Cardiac fibroblast (primary cell): Measurements from ENCODE around the gene CALM1.

Source experiments
- DNase-seq, 2 donors: peaks; one replicate each; pipeline versions ENCODE4 v3.0.0 to v3.0.0-alpha.2; 2010; ENCODE audit warnings: low read depth in 2 of 2
- H3K4me3 ChIP-seq, 2 donors: replicated peaks in 1 of 2; 1 replicate in 1 of 2; 2 replicates in 1 of 2; pipeline ENCODE4 v1.5.1; 2011; ENCODE audit warnings: low read depth in 2 of 2, low read length in 2 of 2, mild to moderate bottlenecking in 2 of 2, moderate library complexity in 1 of 2
- TF ChIP-seq, protein P1 (sequence below): IDR thresholded peaks from one replicate; pipeline ENCODE4 v1.5.1; 2011; ENCODE audit warnings: low read depth, mild to moderate bottlenecking, low read length, inconsistent platforms

CALM1 gene

DNA sequence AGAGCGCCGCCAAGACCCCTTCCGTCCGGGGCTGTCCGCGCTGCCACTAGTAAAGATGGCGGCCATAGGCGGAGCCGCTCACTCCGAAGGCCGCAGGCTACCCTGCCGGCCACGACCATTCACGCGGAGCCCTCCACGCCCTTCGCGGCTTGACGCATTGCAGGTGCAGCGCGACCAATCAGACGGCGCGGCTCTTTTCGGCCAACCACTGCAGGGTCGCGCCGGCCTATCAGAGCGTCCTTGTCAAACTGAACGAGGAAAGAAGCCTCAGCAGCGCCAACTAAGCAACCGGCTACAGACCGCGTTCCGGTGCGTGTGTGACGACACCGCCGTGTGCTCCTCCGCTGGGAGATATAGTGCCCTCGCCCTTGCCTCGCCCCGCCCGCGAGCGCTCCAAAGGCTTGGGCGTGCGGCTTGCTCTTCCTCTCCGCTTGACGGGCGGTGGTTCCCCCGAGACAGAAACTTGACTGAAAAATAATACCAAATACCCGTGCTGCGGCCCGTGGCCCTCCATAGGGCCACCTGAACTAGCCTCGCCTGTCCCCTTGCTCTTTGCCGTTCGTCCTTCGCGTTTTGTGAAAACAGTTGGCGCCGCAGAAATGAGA lies 13.6 kb upstream of the CALM1 start:
- DNase-seq: peak; percentile 100
- peak overlapping the region; percentile 56 to 62 for H3K4me3 ChIP-seq
- TF ChIP-seq, protein P1, sequence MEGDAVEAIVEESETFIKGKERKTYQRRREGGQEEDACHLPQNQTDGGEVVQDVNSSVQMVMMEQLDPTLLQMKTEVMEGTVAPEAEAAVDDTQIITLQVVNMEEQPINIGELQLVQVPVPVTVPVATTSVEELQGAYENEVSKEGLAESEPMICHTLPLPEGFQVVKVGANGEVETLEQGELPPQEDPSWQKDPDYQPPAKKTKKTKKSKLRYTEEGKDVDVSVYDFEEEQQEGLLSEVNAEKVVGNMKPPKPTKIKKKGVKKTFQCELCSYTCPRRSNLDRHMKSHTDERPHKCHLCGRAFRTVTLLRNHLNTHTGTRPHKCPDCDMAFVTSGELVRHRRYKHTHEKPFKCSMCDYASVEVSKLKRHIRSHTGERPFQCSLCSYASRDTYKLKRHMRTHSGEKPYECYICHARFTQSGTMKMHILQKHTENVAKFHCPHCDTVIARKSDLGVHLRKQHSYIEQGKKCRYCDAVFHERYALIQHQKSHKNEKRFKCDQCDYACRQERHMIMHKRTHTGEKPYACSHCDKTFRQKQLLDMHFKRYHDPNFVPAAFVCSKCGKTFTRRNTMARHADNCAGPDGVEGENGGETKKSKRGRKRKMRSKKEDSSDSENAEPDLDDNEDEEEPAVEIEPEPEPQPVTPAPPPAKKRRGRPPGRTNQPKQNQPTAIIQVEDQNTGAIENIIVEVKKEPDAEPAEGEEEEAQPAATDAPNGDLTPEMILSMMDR: no peak

DNA sequence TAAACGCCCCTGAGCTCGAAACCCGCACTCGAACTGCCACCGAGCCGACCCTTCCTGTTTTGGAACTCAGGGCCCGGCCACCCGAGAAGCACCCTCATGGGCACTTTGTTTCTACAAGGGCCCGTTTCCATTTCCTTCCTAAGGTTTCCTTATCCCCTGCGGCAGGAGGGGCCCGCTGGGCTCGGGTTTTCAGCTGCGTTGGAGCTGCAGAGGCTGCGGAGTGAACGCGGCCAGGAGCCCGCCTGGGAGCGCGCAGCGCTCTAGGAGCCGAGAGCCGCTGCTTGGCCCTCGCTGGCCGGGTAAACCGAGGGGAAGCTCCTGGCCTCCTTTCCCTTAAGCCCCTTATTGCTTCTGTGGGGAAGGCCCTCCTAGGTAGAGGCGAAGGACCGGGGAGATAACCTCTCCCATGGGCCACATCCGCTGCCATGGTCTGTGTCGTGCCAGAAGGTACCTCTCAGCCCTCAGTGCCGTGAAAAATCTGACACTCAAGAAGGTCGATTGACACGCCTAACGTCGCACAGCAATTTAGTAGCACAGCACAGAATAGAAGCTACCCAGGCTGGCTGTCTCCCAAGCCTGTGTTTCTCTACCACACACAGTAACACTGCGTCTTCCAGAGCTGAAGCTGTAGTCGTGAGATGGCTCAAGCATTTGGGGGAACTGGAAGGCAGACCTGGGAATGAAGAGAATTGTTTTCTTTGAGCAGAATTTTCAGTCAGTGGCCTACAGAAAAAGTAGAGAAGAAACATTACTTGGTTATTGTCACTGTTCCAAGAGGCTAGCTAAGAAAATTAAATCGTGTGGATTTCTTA lies 12.9 kb upstream of the CALM1 start:
- peak overlapping the region; percentile 37 to 48 for H3K4me3 ChIP-seq
- TF ChIP-seq, protein P1: no peak
- DNase-seq: peak; percentile 49 to 70

DNA sequence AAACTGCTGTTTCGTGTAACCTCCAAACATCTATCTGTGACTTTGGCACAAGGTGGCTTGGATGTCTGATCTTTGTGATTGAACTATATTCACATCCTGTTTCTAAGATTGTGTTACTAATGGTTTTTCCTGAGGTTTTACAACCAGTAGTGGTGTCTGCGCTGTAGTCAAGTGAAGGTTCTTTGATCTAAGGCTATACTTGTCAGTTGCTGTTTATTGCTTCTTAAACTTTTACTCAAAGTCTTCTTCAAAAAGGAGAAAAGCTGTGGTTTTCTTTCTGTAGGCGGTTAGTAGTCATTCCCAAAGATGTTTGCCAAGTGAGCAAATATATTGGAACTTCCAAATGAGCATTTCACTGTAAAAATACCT lies 12.3 kb upstream of the CALM1 start:
- DNase-seq: no peak
- TF ChIP-seq, protein P1: no peak
- no peak overlapping the region for H3K4me3 ChIP-seq

DNA sequence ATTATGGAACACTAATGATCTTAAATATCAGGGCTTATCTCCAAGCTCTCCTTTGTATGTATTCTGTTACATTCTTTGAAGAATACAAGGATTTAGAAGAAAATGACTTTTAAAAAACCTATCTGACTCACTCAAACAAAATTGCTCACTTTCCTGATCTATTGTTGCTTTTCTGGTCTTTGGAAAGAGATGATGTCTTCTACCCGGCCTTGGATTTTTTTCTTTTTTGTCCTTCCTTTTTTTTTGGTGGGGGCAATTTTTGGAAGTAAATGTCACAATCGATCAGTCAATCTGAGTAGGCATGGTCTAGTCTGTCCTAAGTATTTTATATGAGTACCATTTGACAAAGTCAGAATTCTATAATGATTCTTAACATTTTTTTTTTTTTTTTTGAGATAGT lies 10.5 kb upstream of the CALM1 start:
- H3K4me3 ChIP-seq: no peak overlapping the region
- TF ChIP-seq, protein P1: no peak
- DNase-seq: no peak

DNA sequence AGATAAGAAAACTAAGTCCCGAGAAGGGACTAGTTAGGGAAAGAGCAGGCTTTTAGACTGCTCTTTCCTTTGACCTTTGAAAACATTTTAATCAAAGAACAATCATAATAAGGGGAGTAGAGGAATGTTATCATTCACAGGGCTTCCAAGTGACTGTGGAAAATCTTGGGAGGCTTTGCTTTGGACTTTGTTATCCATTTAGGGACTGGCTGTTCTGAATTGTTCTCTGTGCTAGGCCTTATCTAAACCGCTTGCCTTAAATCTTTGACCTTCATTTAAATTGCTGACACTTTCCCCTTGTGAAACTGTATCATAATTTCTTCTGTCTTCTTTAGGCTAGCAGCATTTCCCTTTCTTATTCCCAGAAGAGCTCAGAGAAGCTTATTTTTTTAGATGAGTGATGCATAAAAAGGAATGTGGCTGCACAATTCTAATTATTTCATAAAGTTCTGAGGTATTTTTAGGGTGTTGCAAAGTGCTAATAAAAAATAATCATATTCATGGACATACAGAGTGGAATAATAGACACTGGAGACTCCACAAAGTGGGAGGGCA lies 9.5 kb upstream of the CALM1 start:
- no peak overlapping the region for H3K4me3 ChIP-seq
- peak in 1 of 2 donors; percentile 40 for DNase-seq
- TF ChIP-seq, protein P1: no peak

DNA sequence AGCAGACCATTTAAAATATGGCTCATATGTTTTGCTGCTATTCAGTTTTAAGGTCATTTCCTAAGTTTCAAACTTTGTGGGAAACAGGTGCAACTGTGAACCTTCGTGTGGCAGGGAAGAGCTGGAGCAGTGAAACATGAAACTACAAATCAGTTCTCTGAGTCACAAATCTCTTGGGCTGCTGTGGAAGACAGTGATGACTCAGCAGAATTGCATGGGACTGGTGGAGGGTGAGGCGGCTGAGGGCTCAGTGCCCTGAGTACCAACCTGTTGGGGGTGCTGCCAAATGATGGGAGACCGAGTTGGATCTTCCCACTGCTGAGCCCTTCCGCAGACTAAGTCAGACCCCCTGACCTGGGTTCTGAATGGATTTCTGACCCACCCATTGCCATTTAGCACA lies 8.4 kb upstream of the CALM1 start:
- TF ChIP-seq, protein P1: no peak
- H3K4me3 ChIP-seq: no peak overlapping the region
- peak; percentile 71 to 88 for DNase-seq
